Prostate gland (tissue), 2 donors: ENCODE measurements around the gene NUP50.

ENCODE experiments used
- POLR2A ChIP-seq: fragments of 450-650 bp; IDR thresholded peaks from one replicate; pipeline ENCODE4 v1.6.1; 2016; ENCODE audit warnings: antibody characterized with exemption, mild to moderate bottlenecking
- POLR2AphosphoS5 ChIP-seq: sonication (generic); formaldehyde crosslinking; IDR thresholded peaks from one replicate; pipeline ENCODE4 v1.6.1; 2017; ENCODE audit warnings: antibody characterized with exemption
- TF ChIP-seq, protein P1 (sequence below), 4 experiments: fragments of 200-600 bp in 2 of 4; fragments of 450-650 bp in 2 of 4; sonication (generic) in 2 of 4; IDR thresholded peaks; 1 replicate in 3 of 4; 2 replicates in 1 of 4; pipeline ENCODE4 v1.5.1; 2016 to 2019; ENCODE audit warnings: antibody characterized with exemption in 4 of 4, mild to moderate bottlenecking in 2 of 4, moderate library complexity in 2 of 4

DNA sequence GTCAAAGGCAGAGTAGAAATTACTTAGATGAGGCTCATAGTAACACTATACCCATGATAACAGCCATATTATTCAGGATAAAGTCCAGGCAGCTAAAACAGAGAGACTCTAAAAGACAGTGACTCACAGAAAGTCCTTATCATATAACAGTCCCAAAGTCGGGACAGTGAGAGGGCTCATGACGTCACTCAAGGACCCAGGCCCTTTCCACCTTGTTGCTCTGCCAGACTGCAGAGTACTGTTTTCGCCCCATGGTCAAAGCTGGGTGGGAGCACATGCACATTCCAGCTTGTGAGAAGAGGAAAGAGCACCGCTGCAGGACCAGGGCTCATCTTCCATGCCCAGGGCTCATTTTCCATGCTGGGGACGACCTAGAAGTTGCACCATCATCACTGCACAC is 29.4 kb upstream of the NUP50 start:
- TF ChIP-seq, protein P1, sequence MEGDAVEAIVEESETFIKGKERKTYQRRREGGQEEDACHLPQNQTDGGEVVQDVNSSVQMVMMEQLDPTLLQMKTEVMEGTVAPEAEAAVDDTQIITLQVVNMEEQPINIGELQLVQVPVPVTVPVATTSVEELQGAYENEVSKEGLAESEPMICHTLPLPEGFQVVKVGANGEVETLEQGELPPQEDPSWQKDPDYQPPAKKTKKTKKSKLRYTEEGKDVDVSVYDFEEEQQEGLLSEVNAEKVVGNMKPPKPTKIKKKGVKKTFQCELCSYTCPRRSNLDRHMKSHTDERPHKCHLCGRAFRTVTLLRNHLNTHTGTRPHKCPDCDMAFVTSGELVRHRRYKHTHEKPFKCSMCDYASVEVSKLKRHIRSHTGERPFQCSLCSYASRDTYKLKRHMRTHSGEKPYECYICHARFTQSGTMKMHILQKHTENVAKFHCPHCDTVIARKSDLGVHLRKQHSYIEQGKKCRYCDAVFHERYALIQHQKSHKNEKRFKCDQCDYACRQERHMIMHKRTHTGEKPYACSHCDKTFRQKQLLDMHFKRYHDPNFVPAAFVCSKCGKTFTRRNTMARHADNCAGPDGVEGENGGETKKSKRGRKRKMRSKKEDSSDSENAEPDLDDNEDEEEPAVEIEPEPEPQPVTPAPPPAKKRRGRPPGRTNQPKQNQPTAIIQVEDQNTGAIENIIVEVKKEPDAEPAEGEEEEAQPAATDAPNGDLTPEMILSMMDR (IDR thresholded peaks at IDR 0.05) = no peak
- TF ChIP-seq POLR2A (no peak), POLR2AphosphoS5 (no peak)
